GM12872 (cell line): Measurements from ENCODE around the gene PTPN18.

Experiments
- TF ChIP-seq, protein P1 (sequence below): IDR thresholded peaks from 3 replicates; pipeline ENCODE4 v1.5.1; 2011; ENCODE audit warnings: low read depth, mild to moderate bottlenecking, low read length, moderate library complexity; ENCODE audit not compliant: insufficient read depth

The PTPN18 gene

GRCh38 chr2:130319536-130319935, 36.3 kb upstream of the PTPN18 start:
- TF ChIP-seq, protein P1, sequence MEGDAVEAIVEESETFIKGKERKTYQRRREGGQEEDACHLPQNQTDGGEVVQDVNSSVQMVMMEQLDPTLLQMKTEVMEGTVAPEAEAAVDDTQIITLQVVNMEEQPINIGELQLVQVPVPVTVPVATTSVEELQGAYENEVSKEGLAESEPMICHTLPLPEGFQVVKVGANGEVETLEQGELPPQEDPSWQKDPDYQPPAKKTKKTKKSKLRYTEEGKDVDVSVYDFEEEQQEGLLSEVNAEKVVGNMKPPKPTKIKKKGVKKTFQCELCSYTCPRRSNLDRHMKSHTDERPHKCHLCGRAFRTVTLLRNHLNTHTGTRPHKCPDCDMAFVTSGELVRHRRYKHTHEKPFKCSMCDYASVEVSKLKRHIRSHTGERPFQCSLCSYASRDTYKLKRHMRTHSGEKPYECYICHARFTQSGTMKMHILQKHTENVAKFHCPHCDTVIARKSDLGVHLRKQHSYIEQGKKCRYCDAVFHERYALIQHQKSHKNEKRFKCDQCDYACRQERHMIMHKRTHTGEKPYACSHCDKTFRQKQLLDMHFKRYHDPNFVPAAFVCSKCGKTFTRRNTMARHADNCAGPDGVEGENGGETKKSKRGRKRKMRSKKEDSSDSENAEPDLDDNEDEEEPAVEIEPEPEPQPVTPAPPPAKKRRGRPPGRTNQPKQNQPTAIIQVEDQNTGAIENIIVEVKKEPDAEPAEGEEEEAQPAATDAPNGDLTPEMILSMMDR = no peak

DNA sequence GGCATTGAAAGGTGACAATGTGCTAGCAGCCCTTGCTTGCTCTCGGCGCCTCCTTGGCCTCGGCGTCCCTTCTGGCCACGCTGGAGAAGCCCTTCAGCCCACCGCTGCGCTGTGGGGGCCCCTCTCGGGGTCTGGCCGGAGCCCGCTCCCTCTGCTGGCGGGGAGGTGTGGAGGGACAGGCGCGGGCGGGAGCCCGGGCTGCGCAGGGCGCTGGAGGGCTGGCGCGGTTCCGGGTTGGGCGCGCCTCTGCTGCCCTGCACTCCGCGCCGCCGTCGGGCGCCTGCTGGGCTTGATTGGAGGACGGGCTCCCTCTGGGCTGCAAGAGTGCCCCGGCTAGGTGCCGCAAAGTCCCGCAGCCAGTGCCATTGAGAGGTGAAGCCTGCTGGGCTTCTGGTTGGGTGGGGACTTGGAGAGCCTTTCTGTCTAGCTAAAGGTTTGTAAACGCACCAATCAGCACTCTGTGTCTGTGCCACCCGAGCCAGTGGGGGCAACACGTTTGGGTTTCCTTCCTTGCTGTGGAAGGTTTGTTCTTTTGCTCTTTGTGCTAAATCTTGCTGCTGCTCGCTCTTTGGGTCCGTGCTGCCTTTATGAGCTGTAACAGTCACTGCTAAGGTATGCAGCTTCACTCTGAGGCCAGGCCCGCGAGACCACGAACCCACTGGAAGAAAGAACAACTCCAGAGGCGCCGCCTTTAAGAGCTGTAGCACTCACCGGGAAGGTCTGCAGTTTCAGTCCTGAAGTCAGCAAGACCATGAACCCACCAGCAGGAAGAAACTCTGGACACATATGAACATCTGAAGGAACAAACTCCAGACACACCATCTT, 27.9 kb upstream of the PTPN18 start:
- TF ChIP-seq, protein P1 = no peak

DNA sequence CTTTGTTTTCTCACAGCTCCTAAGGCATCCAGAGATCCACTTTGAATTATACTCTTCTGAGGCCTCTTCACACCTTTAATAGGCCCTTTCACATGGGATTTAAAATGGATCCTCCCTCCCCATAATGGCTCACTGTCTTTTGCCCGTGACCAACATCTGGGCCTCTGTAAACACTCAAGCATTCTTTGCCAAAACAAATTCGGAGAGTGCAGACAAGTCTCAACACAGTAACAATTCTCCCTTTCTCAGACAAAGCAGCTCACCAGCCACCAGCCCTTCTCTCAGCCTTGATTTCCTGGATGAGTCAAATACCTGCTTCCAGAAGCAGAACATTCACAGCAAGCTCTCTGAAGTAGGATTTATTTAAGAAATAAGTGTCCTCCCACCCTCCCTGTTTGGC, 27.1 kb upstream of the PTPN18 start:
- TF ChIP-seq, protein P1 = no peak

DNA sequence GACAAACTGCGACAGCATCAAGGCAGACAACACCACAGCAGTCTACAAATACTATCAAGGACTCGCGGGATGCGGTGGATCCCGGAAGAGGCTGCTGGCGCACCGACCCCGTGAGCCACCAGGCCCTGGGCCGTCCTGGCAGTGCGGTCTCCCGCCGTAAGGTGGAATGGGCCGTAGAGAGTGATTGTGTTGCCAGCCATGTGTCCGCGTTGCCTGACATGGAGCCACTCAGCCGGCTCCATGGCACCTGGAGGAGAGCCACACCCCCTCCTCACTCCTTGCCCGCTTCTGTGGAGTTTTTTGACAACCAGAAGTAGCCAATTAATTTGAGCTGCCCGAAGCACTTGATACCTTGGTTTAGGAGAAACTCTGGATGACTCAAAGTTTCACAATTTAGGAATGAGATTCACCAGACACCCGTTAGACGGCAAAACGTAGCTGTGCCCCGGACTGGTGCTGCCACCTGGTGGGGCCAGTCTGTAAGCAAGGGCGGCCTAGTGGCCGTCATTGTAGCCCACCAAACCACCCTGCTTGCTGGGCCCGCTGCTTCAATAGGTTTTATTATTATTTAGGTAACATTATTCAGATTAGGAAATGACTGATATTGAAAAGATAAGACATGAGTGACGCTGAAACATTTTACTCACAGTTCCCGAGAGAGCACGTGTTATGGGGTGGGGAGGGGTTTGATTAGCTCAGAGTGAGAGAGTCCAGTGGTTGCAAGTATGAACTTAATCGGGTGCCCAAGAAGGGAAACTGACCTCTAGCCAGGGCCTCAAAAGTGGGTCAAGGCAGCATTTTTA, 23.4 kb upstream of the PTPN18 start:
- TF ChIP-seq, protein P1 = peak; percentile 92

GRCh38 chr2:130334026-130334425, 21.8 kb upstream of the PTPN18 start:
- TF ChIP-seq, protein P1 = no peak

DNA sequence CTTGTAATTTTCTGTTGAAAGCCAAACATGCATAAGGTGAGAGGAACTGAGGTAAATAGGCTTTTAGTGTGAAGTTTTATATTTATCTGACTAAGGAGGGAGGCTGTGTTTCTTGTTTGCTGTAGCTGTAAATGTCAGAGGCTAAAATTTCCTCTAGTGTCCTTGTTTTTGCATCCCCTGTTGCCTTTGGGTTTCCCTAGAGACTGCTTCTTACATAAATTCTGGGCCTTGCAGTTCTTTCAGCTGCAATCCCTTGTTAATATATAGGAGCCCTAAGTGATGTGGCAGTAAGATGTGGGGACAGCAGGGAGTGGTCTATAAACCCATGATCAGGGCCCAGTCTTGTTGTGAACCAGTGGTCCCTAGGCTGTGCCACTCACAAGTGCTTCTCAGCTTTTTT, 20.6 kb upstream of the PTPN18 start:
- TF ChIP-seq, protein P1 = no peak

DNA sequence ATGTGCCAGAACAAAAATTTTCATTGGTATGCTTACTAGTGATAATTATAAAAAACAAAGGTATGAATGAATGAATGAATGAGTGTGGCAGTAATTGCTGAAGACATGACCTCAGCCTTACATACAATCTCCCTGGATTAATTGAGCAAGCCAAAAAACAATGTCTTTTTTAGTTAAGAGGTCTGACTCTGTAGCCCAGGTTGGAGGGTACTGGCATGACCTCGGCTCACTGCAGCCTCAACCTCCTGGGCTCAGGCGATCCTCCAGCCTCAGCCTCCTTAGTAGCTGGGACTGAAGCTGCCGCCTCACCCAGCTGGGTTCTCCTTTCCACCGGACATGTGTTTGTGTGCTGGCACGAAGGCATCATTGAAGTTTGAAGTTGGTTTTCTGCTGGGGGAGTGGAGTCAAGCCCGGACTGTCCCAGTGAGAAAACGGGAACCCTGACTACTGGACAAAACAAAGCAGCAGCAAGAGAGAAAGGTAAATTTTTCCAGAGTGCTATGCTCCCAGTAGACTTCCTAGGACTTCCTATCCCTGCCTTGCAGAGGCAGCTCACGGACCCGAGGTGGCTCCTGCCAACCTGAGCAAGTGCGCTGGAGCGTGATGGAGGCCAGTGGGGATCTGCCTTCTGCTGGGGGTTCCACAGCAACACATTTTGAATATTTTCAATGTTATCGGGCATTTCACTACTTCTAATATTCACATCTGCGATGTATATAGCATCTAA, 19.5 kb upstream of the PTPN18 start:
- TF ChIP-seq, protein P1 = no peak
